Mammary epithelial cell (primary cell): ENCODE measurements around the gene SLC38A11.
"Not testable (repeated sequence)": the region's sequence is repeated elsewhere in the genome, so short reads cannot be mapped to it uniquely, and the experiment has no call there.

Experiments used
- EZH2 ChIP-seq: IDR thresholded peaks from 2 replicates; pipeline ENCODE4 v1.6.1; 2012; ENCODE audit warnings: low read length, inconsistent platforms, borderline replicate concordance
- TF ChIP-seq, protein P1 (sequence below), 2 donors: IDR thresholded peaks in 1 of 2; conservative IDR thresholded peaks in 1 of 2; 2 replicates each; pipeline ENCODE4 v1.5.1; 2011 to 2012; ENCODE audit warnings: inconsistent platforms in 2 of 2, low read length in 2 of 2, mild to moderate bottlenecking in 2 of 2, control low read depth in 1 of 2, low read depth in 1 of 2; ENCODE audit not compliant: insufficient read depth in 1 of 2; ENCODE audit errors: extremely low read depth in 1 of 2

DNA sequence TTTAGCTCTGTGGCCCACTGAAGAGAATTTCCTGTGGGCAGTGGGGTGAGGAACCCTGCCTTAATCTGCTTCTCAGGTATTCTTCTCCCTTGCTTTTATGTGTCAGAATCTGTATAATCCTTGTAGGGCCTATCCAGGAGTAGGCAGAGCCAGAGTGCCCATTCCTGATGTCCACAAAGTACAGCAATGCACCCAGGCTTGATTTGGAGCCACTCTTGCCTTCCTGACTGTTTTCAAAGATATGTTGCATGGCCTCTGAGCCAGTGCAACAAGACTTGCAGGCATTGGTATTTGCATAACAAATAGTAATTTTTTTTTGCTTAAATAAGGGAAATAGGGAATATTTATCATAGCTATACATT lies 36.7 kb upstream of the SLC38A11 start:
- TF ChIP-seq, protein P1, sequence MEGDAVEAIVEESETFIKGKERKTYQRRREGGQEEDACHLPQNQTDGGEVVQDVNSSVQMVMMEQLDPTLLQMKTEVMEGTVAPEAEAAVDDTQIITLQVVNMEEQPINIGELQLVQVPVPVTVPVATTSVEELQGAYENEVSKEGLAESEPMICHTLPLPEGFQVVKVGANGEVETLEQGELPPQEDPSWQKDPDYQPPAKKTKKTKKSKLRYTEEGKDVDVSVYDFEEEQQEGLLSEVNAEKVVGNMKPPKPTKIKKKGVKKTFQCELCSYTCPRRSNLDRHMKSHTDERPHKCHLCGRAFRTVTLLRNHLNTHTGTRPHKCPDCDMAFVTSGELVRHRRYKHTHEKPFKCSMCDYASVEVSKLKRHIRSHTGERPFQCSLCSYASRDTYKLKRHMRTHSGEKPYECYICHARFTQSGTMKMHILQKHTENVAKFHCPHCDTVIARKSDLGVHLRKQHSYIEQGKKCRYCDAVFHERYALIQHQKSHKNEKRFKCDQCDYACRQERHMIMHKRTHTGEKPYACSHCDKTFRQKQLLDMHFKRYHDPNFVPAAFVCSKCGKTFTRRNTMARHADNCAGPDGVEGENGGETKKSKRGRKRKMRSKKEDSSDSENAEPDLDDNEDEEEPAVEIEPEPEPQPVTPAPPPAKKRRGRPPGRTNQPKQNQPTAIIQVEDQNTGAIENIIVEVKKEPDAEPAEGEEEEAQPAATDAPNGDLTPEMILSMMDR (conservative IDR thresholded peaks at IDR 0.05 in 1 of 2, IDR thresholded peaks at IDR 0.05 in 1 of 2; ENCODE audit: extremely low read depth in 1 of 2, insufficient read depth in 1 of 2, low read depth in 1 of 2, low read length in 2 of 2), result not testable (repeated sequence)
- not testable (repeated sequence) for TF ChIP-seq EZH2
